Muscle of leg (tissue), 11 donors: ENCODE data around the gene CEP72. TPM values are rescaled to one million over a fixed set of nuclear protein-coding genes. Genes with fewer than 3 reads are reported as not detected.
"Not testable (repeated sequence)": the region's sequence is repeated elsewhere in the genome, so short reads cannot be mapped to it uniquely, and the experiment has no call there.

Experiments
- DNase-seq: peaks from one replicate; pipeline ENCODE4 v3.0.0; 2013
- H3K27ac ChIP-seq: one replicate; pipeline ENCODE4 v1.5.1; 2013; ENCODE audit warnings: mild to moderate bottlenecking, low read length, control low read depth
- H3K27me3 ChIP-seq: one replicate; pipeline ENCODE4 v1.6.1; 2013; ENCODE audit warnings: low read length; ENCODE audit not compliant: control insufficient read depth, insufficient read depth
- H3K36me3 ChIP-seq: one replicate; pipeline ENCODE4 v1.6.1; 2013; ENCODE audit warnings: low read length; ENCODE audit not compliant: control insufficient read depth, insufficient read depth
- H3K4me1 ChIP-seq: one replicate; pipeline ENCODE4 v1.6.1; 2013; ENCODE audit warnings: low read length; ENCODE audit not compliant: control insufficient read depth, insufficient read depth
- H3K4me3 ChIP-seq: one replicate; pipeline ENCODE4 v1.5.1; 2013; ENCODE audit warnings: low read length, control low read depth
- H3K9me3 ChIP-seq: replicated peaks from 2 replicates; pipeline ENCODE4 v1.6.1; 2013; ENCODE audit warnings: low read depth, low read length; ENCODE audit not compliant: control insufficient read depth
- WGBS: methylation state at CpG from one replicate; pipeline ENCODE4 v1.1.5; 2013; ENCODE audit warnings: missing lambda C conversion rate; ENCODE audit not compliant: insufficient coverage; 5-methylcytosine and 5-hydroxymethylcytosine counted together
- polyA plus RNA-seq, 8 donors: library from polyadenylated mRNA; unstranded; fragments of 120-200 nt; gene quantifications; one replicate each; pipeline versions ENCODE4 v1.2.1 to v1.2.3, GENCODE V29; 2013; ENCODE audit warnings: inconsistent platforms in 1 of 8, low replicate concordance in 1 of 8; ENCODE audit not compliant: insufficient read length in 8 of 8, insufficient read depth in 1 of 8
- total RNA-seq: library from RNA; stranded (reverse); fragments of 120-200 nt; gene quantifications from one replicate; pipeline ENCODE4 v1.2.4, GENCODE V29; 2013

Gene CEP72
- total and polyA plus RNA-seq, 9 donors, result 3.0 to 5.1 (median 4.1) TPM

- peaks cover 56% of the 10 kb centered on the region for H3K36me3 ChIP-seq
- no peaks in the 10 kb centered on the region for H3K9me3 ChIP-seq
- no peaks in the 10 kb centered on the region for H3K4me1 ChIP-seq
- no peaks in the 10 kb centered on the region for H3K27me3 ChIP-seq
- no peak overlapping the region for H3K27ac ChIP-seq
- H3K4me3 ChIP-seq, result no peak overlapping the region
- WGBS, result 88% methylated on average over 4 of the region's 13 CpGs
- DNase-seq, result no peak
Measured at GRCh38 chr5:623531-623930, 11.4 kb downstream of the CEP72 start.

GRCh38 chr5:624118-624950 lies 12.2 kb downstream of the CEP72 start:
- DNase-seq, result no peak
- no peaks in the 10 kb centered on the region for H3K4me1 ChIP-seq
- no peaks in the 10 kb centered on the region for H3K27me3 ChIP-seq
- H3K36me3 ChIP-seq, result peaks cover 52% of the 10 kb centered on the region
- no peak overlapping the region for H3K27ac ChIP-seq
- 88% methylated on average over 35 of the region's 38 CpGs for WGBS
- no peak overlapping the region for H3K4me3 ChIP-seq
- no peaks in the 10 kb centered on the region for H3K9me3 ChIP-seq

GRCh38 chr5:624951-625230 lies 12.8 kb downstream of the CEP72 start:
- WGBS, result 77% methylated on average over 13 of the region's 13 CpGs
- Histone ChIP-seq H3K27ac (no peak overlapping the region), H3K27me3 (no peaks in the 10 kb centered on the region), H3K36me3 (peaks cover 47% of the 10 kb centered on the region), H3K9me3 (no peaks in the 10 kb centered on the region), H3K4me1 (no peaks in the 10 kb centered on the region), H3K4me3 (no peak overlapping the region)
- no peak for DNase-seq

- Histone ChIP-seq H3K4me3 (no peak overlapping the region), H3K9me3 (no peaks in the 10 kb centered on the region), H3K27ac (no peak overlapping the region), H3K27me3 (no peaks in the 10 kb centered on the region), H3K4me1 (no peaks in the 10 kb centered on the region), H3K36me3 (peaks cover 40% of the 10 kb centered on the region)
- DNase-seq, result no peak
- 93% methylated on average over 16 of the region's 16 CpGs for WGBS
Measured at GRCh38 chr5:625516-625915, 13.4 kb downstream of the CEP72 start.

- peaks cover 29% of the 10 kb centered on the region for H3K36me3 ChIP-seq
- H3K4me1 ChIP-seq, result no peaks in the 10 kb centered on the region
- no peak overlapping the region for H3K27ac ChIP-seq
- no peak for DNase-seq
- H3K9me3 ChIP-seq, result no peaks in the 10 kb centered on the region
- H3K4me3 ChIP-seq, result no peak overlapping the region
- H3K27me3 ChIP-seq, result no peaks in the 10 kb centered on the region
- 88% methylated on average over 2 of the region's 3 CpGs for WGBS
Measured at GRCh38 chr5:626850-627249, 14.7 kb downstream of the CEP72 start.

- peaks cover 22% of the 10 kb centered on the region for H3K36me3 ChIP-seq
- no peaks in the 10 kb centered on the region for H3K27me3 ChIP-seq
- H3K4me1 ChIP-seq, result no peaks in the 10 kb centered on the region
- H3K27ac ChIP-seq, result no peak overlapping the region
- no peak for DNase-seq
- WGBS, result 97% methylated on average over 20 of the region's 24 CpGs
- H3K4me3 ChIP-seq, result no peak overlapping the region
- no peaks in the 10 kb centered on the region for H3K9me3 ChIP-seq
Measured at GRCh38 chr5:627840-628239, 15.7 kb downstream of the CEP72 start.

- H3K27ac ChIP-seq, H3K9me3 ChIP-seq, H3K4me1 ChIP-seq, H3K4me3 ChIP-seq, H3K27me3 ChIP-seq, DNase-seq: not testable (repeated sequence)
- H3K36me3 ChIP-seq, result peaks cover 22% of the 10 kb centered on the region
- 77% methylated on average over 16 of the region's 21 CpGs for WGBS
Measured at GRCh38 chr5:628351-629205, 16.4 kb downstream of the CEP72 start.

GRCh38 chr5:633501-633955 lies 21.4 kb downstream of the CEP72 start:
- no peaks in the 10 kb centered on the region for H3K4me1 ChIP-seq
- H3K27me3 ChIP-seq, result no peaks in the 10 kb centered on the region
- no peaks in the 10 kb centered on the region for H3K9me3 ChIP-seq
- no peak overlapping the region for H3K4me3 ChIP-seq
- WGBS, result 62% methylated on average over 15 of the region's 20 CpGs
- peaks cover 24% of the 10 kb centered on the region for H3K36me3 ChIP-seq
- H3K27ac ChIP-seq, result no peak overlapping the region
- DNase-seq, result peak; percentile 32

GRCh38 chr5:634191-634590 lies 22.1 kb downstream of the CEP72 start:
- H3K27me3 ChIP-seq, result no peaks in the 10 kb centered on the region
- no peak for DNase-seq
- WGBS, result 87% methylated on average over 11 of the region's 12 CpGs
- H3K9me3 ChIP-seq, result no peaks in the 10 kb centered on the region
- H3K36me3 ChIP-seq, result peaks cover 30% of the 10 kb centered on the region
- no peak overlapping the region for H3K4me3 ChIP-seq
- H3K4me1 ChIP-seq, result no peaks in the 10 kb centered on the region
- no peak overlapping the region for H3K27ac ChIP-seq

GRCh38 chr5:635306-636055 lies 23.3 kb downstream of the CEP72 start:
- H3K36me3 ChIP-seq, result peaks cover 40% of the 10 kb centered on the region
- no peak overlapping the region for H3K27ac ChIP-seq
- no peaks in the 10 kb centered on the region for H3K9me3 ChIP-seq
- no peaks in the 10 kb centered on the region for H3K4me1 ChIP-seq
- H3K27me3 ChIP-seq, result no peaks in the 10 kb centered on the region
- 88% methylated on average over 8 of the region's 18 CpGs for WGBS
- no peak overlapping the region for H3K4me3 ChIP-seq
- DNase-seq, result no peak
